ENCODE data around the gene PLXNA4.

Gene PLXNA4

DNA sequence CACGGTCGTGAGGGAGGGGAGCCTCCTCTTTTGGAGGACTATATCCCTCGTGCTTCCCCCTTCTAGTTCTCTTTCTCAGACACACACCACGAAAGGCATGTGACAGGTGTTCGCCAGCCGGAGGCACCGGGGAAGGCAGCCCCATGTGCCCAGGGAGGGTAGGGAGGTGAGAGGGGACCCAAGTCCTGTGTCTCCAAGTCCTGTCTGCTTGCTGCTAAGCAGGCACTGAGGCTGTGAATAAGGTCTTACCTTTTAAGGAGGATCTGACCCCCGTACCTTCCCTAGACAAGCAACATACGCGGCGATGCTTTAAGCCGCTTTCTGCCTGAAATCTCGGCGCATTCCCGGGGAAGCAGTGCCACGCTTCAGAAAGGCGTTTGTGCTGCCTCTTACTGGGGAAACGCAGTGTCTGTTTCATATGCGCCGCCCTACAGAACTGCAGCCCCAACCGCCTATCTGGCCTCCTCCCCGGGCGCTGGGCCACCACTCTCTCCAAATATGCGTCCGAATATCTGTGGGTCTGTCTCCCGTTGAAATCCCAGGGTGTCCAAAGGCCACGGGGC lies 770 bp downstream of the PLXNA4 start:
- in situ Hi-C loops (cut with HindIII; ENCODE audit: low sequenced_read_pairs): no loop called here
- TF ChIP-seq, protein P1, sequence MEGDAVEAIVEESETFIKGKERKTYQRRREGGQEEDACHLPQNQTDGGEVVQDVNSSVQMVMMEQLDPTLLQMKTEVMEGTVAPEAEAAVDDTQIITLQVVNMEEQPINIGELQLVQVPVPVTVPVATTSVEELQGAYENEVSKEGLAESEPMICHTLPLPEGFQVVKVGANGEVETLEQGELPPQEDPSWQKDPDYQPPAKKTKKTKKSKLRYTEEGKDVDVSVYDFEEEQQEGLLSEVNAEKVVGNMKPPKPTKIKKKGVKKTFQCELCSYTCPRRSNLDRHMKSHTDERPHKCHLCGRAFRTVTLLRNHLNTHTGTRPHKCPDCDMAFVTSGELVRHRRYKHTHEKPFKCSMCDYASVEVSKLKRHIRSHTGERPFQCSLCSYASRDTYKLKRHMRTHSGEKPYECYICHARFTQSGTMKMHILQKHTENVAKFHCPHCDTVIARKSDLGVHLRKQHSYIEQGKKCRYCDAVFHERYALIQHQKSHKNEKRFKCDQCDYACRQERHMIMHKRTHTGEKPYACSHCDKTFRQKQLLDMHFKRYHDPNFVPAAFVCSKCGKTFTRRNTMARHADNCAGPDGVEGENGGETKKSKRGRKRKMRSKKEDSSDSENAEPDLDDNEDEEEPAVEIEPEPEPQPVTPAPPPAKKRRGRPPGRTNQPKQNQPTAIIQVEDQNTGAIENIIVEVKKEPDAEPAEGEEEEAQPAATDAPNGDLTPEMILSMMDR (IDR thresholded peaks at IDR 0.05; ENCODE audit: low read depth, low read length, missing control alignments): peak; percentile 51
- peak; percentile 50 for DNase-seq (ENCODE audit: low read depth)
- H3K4me3 ChIP-seq (ENCODE audit: low read depth, low read length): peak overlapping the region; percentile 58

DNA sequence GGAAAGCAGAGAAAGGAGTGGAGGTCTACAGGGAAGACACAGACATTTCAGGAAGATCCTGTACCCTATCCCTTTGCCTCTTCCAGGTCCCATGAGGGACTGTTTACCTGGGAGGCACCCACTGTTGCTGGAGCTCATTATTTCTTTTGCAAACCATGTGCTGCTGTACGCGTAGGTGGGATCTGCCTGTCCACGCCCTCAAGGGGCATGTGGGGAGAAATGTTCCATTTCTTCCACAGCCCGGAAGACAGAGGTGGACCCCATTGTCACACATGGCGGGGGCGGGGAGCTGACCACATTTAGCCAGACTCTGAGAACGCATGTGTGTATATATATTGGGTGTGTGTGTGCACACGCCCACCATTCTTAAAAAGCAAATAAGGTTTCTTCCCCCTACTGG lies 2.0 kb downstream of the PLXNA4 start:
- no peak overlapping the region for H3K4me3 ChIP-seq (ENCODE audit: low read depth, low read length)
- TF ChIP-seq, protein P1 (IDR thresholded peaks at IDR 0.05; ENCODE audit: low read depth, low read length, missing control alignments): no peak
- DNase-seq (ENCODE audit: low read depth): no peak
- in situ Hi-C loops (cut with HindIII; ENCODE audit: low sequenced_read_pairs): no loop called here

DNA sequence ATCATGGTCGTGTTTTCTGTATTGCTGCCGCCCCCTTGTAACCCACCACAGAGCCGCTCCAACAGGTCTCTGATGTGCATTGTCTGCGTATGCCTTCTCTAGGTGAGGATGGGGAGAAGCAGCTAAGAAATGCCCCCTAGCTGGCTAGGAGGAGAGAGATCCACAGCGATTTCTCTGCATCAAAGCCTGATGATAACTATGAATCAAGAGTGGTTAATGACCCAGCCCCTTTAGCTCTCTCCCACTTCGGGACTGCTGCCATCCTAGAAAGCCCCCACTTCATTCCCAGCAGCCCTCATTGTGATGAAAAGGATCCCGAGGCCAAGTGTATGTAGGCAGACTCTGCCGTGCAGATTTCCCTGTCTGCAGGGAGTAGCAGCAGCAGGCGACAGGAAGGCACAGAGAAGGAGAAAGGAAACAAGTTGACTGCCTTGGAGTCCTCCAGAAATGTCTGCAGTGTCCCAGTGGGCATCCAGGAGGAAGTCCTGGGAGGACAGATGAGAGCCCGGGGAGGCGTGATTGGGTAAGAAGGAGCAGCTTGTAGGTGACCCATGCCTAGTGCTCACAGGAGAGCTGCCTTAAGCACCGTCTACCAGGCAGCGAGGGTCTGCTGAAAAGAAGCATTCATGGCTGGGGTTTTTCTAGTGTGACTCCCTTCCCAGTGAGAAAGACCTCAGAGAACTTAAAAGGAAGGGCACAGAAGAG lies 2.9 kb downstream of the PLXNA4 start:
- H3K4me3 ChIP-seq (ENCODE audit: low read depth, low read length): no peak overlapping the region
- TF ChIP-seq, protein P1 (IDR thresholded peaks at IDR 0.05; ENCODE audit: low read depth, low read length, missing control alignments): no peak
- DNase-seq (ENCODE audit: low read depth): no peak
- in situ Hi-C loops (cut with HindIII; ENCODE audit: low sequenced_read_pairs): no loop called here

DNA sequence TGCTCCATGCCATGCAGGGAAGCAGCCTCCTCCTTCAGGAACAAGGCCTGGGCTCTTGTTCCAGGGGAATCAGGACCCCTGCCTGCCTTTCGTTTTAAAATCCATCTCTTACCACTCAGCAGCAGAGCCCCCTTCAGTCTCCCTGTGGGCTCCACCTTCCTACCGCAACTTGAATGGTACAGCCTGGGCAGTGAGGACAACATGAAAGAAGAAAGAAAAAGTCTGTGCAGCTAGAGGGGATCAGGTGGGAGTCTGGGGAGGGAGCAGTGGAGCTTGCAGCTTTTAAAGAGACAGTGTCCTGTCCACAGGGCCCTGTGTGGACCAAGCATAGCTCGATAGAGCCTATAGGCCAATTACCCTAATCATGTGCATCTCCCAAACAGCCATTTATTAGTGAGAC lies 3.7 kb downstream of the PLXNA4 start:
- in situ Hi-C loops (cut with HindIII; ENCODE audit: low sequenced_read_pairs): no loop called here
- no peak overlapping the region for H3K4me3 ChIP-seq (ENCODE audit: low read depth, low read length)
- TF ChIP-seq, protein P1 (IDR thresholded peaks at IDR 0.05; ENCODE audit: low read depth, low read length, missing control alignments): no peak
- no peak for DNase-seq (ENCODE audit: low read depth)

DNA sequence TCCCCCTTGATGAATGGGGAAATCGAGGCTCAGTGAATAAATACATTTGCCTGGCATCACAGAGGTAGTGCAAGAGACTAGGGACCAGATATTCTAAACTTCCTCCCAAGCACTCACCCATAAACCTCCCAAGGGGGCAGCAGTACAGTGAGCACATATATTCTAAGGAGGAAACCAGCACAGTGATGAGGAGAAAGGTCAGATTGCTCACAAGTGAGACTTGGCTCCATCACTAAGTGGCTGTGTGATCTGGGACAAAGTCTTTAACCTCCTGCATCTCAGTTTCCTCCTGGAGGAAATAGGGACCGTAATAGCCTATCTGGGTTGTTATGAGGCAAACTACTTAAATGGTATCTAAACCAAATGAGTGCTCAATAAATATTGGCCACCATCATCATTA lies 4.3 kb downstream of the PLXNA4 start:
- in situ Hi-C loops (cut with HindIII; ENCODE audit: low sequenced_read_pairs): no loop called here
- DNase-seq (ENCODE audit: low read depth): no peak
- H3K4me3 ChIP-seq (ENCODE audit: low read depth, low read length): no peak overlapping the region
- TF ChIP-seq, protein P1 (IDR thresholded peaks at IDR 0.05; ENCODE audit: low read depth, low read length, missing control alignments): no peak

DNA sequence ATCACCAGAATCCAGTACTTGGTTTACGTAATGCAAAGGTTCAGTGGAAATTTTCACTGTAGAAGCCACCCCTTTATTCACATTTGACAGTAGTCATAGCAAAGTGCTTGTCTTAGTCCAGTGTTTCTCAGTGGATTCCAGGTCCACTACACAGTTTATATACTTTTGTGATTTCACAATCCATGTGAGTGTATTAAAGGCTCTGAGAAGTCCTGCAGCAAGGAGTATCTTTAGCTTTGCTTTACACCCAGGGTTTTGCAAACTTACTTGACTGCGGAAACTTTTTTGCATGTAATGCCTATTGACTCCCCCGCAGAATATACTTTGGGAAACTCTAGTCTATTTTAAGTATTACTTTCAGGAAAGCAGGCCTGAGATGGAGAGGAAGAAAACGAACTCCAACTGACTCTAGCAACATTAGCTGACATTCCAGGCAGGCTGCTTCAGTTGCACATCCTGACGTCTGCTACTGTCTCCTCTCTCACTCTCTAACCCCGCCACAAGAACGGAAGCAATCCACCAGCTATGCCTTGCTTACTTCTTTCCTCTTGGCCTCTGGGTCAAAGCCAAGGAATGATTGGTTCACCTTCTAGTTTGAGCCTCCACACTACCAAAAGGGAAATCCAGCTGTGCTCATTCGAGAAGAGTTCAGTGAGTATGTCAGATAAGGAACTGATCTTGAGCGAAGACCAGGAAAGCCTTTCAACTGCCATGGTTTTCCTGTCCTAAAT lies 6.2 kb downstream of the PLXNA4 start:
- TF ChIP-seq, protein P1 (IDR thresholded peaks at IDR 0.05; ENCODE audit: low read depth, low read length, missing control alignments): no peak
- in situ Hi-C loops (cut with HindIII; ENCODE audit: low sequenced_read_pairs): no loop called here
- no peak for DNase-seq (ENCODE audit: low read depth)
- no peak overlapping the region for H3K4me3 ChIP-seq (ENCODE audit: low read depth, low read length)
